A549 (cell line): ENCODE measurements around the gene EEF1AKMT1.

Experiments used
- MAFK ChIP-seq: fragments of 450-650 bp; IDR thresholded peaks from 2 replicates; pipeline ENCODE4 v1.6.1; 2014; ENCODE audit not compliant: partially characterized antibody
- MAX ChIP-seq: IDR thresholded peaks from 2 replicates; pipeline ENCODE4 v1.6.1; 2012
- PHF8 ChIP-seq: fragments of 200-600 bp; sonication (generic); IDR thresholded peaks from 2 replicates; pipeline ENCODE4 v1.6.1; 2016; ENCODE audit warnings: low read depth, mild to moderate bottlenecking, antibody characterized with exemption, moderate library complexity, borderline replicate concordance

GRCh38 chr13:20679879-20680278, 93.9 kb downstream of the EEF1AKMT1 start:
- no peak for TF ChIP-seq MAFK
- no peak for TF ChIP-seq MAX
- TF ChIP-seq PHF8: no peak
